NB4 (cell line): ENCODE data around the gene ARAP3.
A peak's percentile ranks its signal among the peaks of the same experiment; 100 is the strongest.

ENCODE experiments used
- DNase-seq: peaks from one replicate; pipeline ENCODE4 v3.0.0; 2010; ENCODE audit warnings: low read depth
- H3K4me3 ChIP-seq: one replicate; pipeline ENCODE4 v1.5.1; 2011; ENCODE audit warnings: mild to moderate bottlenecking, low read depth, low read length, moderate library complexity
- CTCF ChIP-seq: IDR thresholded peaks from one replicate; pipeline ENCODE4 v1.5.1; 2012; ENCODE audit warnings: low read depth, low read length
- MAX ChIP-seq: IDR thresholded peaks from 2 replicates; pipeline ENCODE4 v1.6.1; 2011; ENCODE audit warnings: low read depth, low read length
- MYC ChIP-seq: IDR thresholded peaks from 2 replicates; pipeline ENCODE4 v1.6.1; 2011; ENCODE audit warnings: low read depth, low read length
- POLR2A ChIP-seq: IDR thresholded peaks from 2 replicates; pipeline ENCODE4 v1.6.1; 2011; ENCODE audit warnings: mild to moderate bottlenecking; ENCODE audit not compliant: insufficient read length; ENCODE audit errors: extremely low read depth

The ARAP3 gene

GRCh38 chr5:141609044-141609443 lies 73.0 kb downstream of the ARAP3 start:
- TF ChIP-seq CTCF: no peak
- DNase-seq: no peak
- peak overlapping the region; percentile 19 for H3K4me3 ChIP-seq

- H3K4me3 ChIP-seq: peak overlapping the region; percentile 19
These were observed 73.5 kb downstream of the ARAP3 start for GRCh38 chr5:141608557-141608956.

GRCh38 chr5:141608046-141608445 lies 74.0 kb downstream of the ARAP3 start:
- H3K4me3 ChIP-seq: peak overlapping the region; percentile 25
- TF ChIP-seq MAX (no peak), MYC (no peak), CTCF (no peak), POLR2A (no peak)
- no peak for DNase-seq

More at GRCh38 chr5:141608557-141608956, 73.5 kb downstream of the ARAP3 start:
- no peak for TF ChIP-seq POLR2A
- no peak for TF ChIP-seq MAX
- TF ChIP-seq CTCF: no peak
- no peak for TF ChIP-seq MYC
- DNase-seq: no peak

- DNase-seq: peak; percentile 97
- TF ChIP-seq POLR2A: peak; percentile 41
- no peak for TF ChIP-seq CTCF
- TF ChIP-seq MYC: peak; percentile 52
- 0 out of 2 replicates have a peak, but pooled peaks have one; percentile 24 for TF ChIP-seq MAX
- peak overlapping the region; percentile 53 for H3K4me3 ChIP-seq
These were observed 76.3 kb downstream of the ARAP3 start for GRCh38 chr5:141605523-141606277.

- TF ChIP-seq MYC: no peak; the same call in 1 of the 2 replicates
- TF ChIP-seq POLR2A: peak; percentile 28
- TF ChIP-seq MAX: peak; percentile 76
- TF ChIP-seq CTCF: no peak
- DNase-seq: peak; percentile 97
- H3K4me3 ChIP-seq: peak overlapping the region; percentile 53
These were observed 77.9 kb downstream of the ARAP3 start for GRCh38 chr5:141603923-141604717.
